Astrocyte (in vitro differentiated cells and primary cell): ENCODE measurements around the gene SECISBP2. TPM values are rescaled to one million over a fixed set of nuclear protein-coding genes. Genes with fewer than 3 reads are reported as not detected.

Source experiments
- DNase-seq: peaks from one replicate; pipeline ENCODE4 v3.0.0-alpha.2; 2010; ENCODE audit warnings: low read depth
- FAIRE-seq: peaks from 2 replicates; lab custom pipeline; 2011; peaks lifted over from hg19 to GRCh38; lab: Jason Lieb, UNC
- H2AFZ ChIP-seq: 2 replicates; pipeline ENCODE4 v1.6.0; 2012; ENCODE audit warnings: low read depth, low read length, inconsistent platforms
- H3K27ac ChIP-seq: 2 replicates; pipeline ENCODE4 v1.5.1; 2011; ENCODE audit warnings: low read depth, low read length, inconsistent platforms
- H3K27me3 ChIP-seq: 2 replicates; pipeline ENCODE4 v1.6.0; 2011; ENCODE audit warnings: low read length, inconsistent platforms; ENCODE audit not compliant: insufficient read depth
- H3K36me3 ChIP-seq: 2 replicates; pipeline ENCODE4 v1.5.1; 2011; ENCODE audit warnings: low read length, inconsistent platforms; ENCODE audit not compliant: insufficient read depth
- H3K4me1 ChIP-seq: 2 replicates; pipeline ENCODE4 v1.5.1; 2011; ENCODE audit warnings: low read length, inconsistent platforms; ENCODE audit not compliant: insufficient read depth
- H3K4me2 ChIP-seq: 2 replicates; pipeline ENCODE4 v1.6.0; 2012; ENCODE audit warnings: low read length, inconsistent platforms
- H3K4me3 ChIP-seq: 2 replicates; pipeline ENCODE4 v1.5.1; 2011; ENCODE audit warnings: low read depth, mild to moderate bottlenecking, low read length, inconsistent platforms; ENCODE audit not compliant: insufficient read depth
- H3K79me2 ChIP-seq: 2 replicates; pipeline ENCODE4 v1.6.0; 2012; ENCODE audit warnings: mild to moderate bottlenecking, low read length, inconsistent platforms; ENCODE audit not compliant: insufficient read depth
- H3K9ac ChIP-seq: 2 replicates; pipeline ENCODE4 v1.6.0; 2012; ENCODE audit warnings: mild to moderate bottlenecking, low read length, inconsistent platforms
- H3K9me3 ChIP-seq: 2 replicates; pipeline ENCODE4 v1.5.1; 2012; ENCODE audit warnings: low read depth, mild to moderate bottlenecking, low read length, inconsistent platforms; ENCODE audit not compliant: insufficient read depth
- H4K20me1 ChIP-seq: 2 replicates; pipeline ENCODE4 v1.6.0; 2012; ENCODE audit warnings: low read length, inconsistent platforms; ENCODE audit not compliant: insufficient read depth
- H3K27ac Mint-ChIP-seq: one replicate; pipeline ENCODE4 v1.8.0; 2021; ENCODE audit warnings: mild to moderate bottlenecking, mixed read lengths; ENCODE audit not compliant: unreplicated experiment
- H3K27me3 Mint-ChIP-seq: one replicate; pipeline ENCODE4 v1.8.0; 2021; ENCODE audit warnings: low read depth, mixed read lengths; ENCODE audit not compliant: unreplicated experiment
- H3K36me3 Mint-ChIP-seq: one replicate; pipeline ENCODE4 v1.8.0; 2021; ENCODE audit warnings: low read depth, mixed read lengths; ENCODE audit not compliant: unreplicated experiment
- H3K4me1 Mint-ChIP-seq: one replicate; pipeline ENCODE4 v1.8.0; 2021; ENCODE audit warnings: low read depth, mixed read lengths; ENCODE audit not compliant: unreplicated experiment
- H3K4me3 Mint-ChIP-seq: one replicate; pipeline ENCODE4 v1.8.0; 2021; ENCODE audit warnings: mild to moderate bottlenecking, moderate library complexity, mixed read lengths; ENCODE audit not compliant: unreplicated experiment
- H3K9me3 Mint-ChIP-seq: one replicate; pipeline ENCODE4 v1.8.0; 2021; ENCODE audit warnings: mild to moderate bottlenecking, mixed read lengths; ENCODE audit not compliant: unreplicated experiment
- CTCF ChIP-seq: IDR thresholded peaks from 2 replicates; pipeline ENCODE4 v1.5.1; 2011; ENCODE audit warnings: low read depth, mild to moderate bottlenecking, inconsistent platforms, low read length, moderate library complexity; ENCODE audit not compliant: insufficient read depth
- EZH2 ChIP-seq: IDR thresholded peaks from 2 replicates; pipeline ENCODE4 v1.6.1; 2012; ENCODE audit warnings: mild to moderate bottlenecking, low read length, inconsistent platforms; ENCODE audit not compliant: insufficient read depth
- total RNA-seq: library from RNA; stranded (reverse); gene quantifications from 2 replicates; pipeline ENCODE4 v1.2.1, GENCODE V29; 2021

The SECISBP2 gene
- total RNA-seq, 1 donor from 2014 or later: 19.0 TPM

GRCh38 chr9:89377411-89377810, 59.1 kb downstream of the SECISBP2 start:
- H3K27ac ChIP-seq: no peak overlapping the region
- DNase-seq (no peak), FAIRE-seq (no peak)
- H3K79me2 ChIP-seq: no peaks in the 10 kb centered on the region
- Mint-ChIP-seq H3K9me3 (no peaks in the 10 kb centered on the region), H3K27ac (no peak overlapping the region), H3K36me3 (peaks cover 11% of the 10 kb centered on the region), H3K4me3 (no peak overlapping the region), H3K27me3 (peaks cover 4% of the 10 kb centered on the region), H3K4me1 (peaks cover 25% of the 10 kb centered on the region)
- no peaks in the 10 kb centered on the region for H3K36me3 ChIP-seq
- H3K9ac ChIP-seq: no peak overlapping the region
- peaks cover 8% of the 10 kb centered on the region for H3K4me1 ChIP-seq
- H3K4me3 ChIP-seq: no peak overlapping the region
- no peak overlapping the region for H3K4me2 ChIP-seq
- TF ChIP-seq EZH2 (no peak), CTCF (no peak)
- H2AFZ ChIP-seq: no peak overlapping the region
- no peaks in the 10 kb centered on the region for H3K27me3 ChIP-seq
- H3K9me3 ChIP-seq: no peaks in the 10 kb centered on the region
- no peaks in the 10 kb centered on the region for H4K20me1 ChIP-seq

- Histone ChIP-seq H3K9me3 (no peaks in the 10 kb centered on the region), H3K36me3 (no peaks in the 10 kb centered on the region), H2AFZ (no peak overlapping the region), H4K20me1 (no peaks in the 10 kb centered on the region), H3K9ac (no peak overlapping the region), H3K4me3 (no peak overlapping the region), H3K79me2 (no peaks in the 10 kb centered on the region), H3K27me3 (no peaks in the 10 kb centered on the region), H3K4me1 (peaks cover 8% of the 10 kb centered on the region), H3K27ac (no peak overlapping the region), H3K4me2 (no peak overlapping the region)
- no peak for DNase-seq
- Mint-ChIP-seq H3K4me1 (peaks cover 19% of the 10 kb centered on the region), H3K4me3 (no peak overlapping the region), H3K36me3 (peaks cover 13% of the 10 kb centered on the region), H3K27me3 (peaks cover 4% of the 10 kb centered on the region), H3K9me3 (no peaks in the 10 kb centered on the region), H3K27ac (no peak overlapping the region)
- no peak for FAIRE-seq
- TF ChIP-seq CTCF (no peak), EZH2 (no peak)
Observed at GRCh38 chr9:89378541-89378940, 60.2 kb downstream of the SECISBP2 start.

DNA sequence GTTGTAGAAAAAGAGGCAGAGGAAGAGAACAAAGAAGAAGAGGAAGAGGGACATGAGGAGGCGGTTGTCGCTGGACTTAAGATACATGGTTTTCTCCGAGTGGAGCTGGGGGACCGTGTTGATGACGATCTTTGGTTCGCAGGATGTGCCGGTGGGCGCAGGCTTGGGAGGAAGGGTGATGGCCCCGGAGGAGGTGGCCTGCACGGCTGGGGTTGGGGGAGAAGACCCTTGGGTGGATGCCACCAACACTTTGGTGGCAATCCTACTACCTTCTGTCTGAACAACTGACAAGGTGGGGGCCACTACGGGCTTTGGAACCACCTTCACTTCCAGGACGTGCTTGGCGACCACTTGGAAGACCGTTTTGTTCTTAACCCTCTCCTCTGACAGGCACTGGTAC, 60.7 kb downstream of the SECISBP2 start:
- H3K9ac ChIP-seq: no peak overlapping the region
- H3K4me1 ChIP-seq: peaks cover 6% of the 10 kb centered on the region
- no peak overlapping the region for H3K4me2 ChIP-seq
- no peak overlapping the region for H3K4me3 Mint-ChIP-seq
- no peaks in the 10 kb centered on the region for H3K27me3 ChIP-seq
- no peaks in the 10 kb centered on the region for H4K20me1 ChIP-seq
- no peaks in the 10 kb centered on the region for H3K79me2 ChIP-seq
- FAIRE-seq: no peak
- no peak overlapping the region for H3K27ac Mint-ChIP-seq
- peaks cover 4% of the 10 kb centered on the region for H3K27me3 Mint-ChIP-seq
- no peaks in the 10 kb centered on the region for H3K9me3 Mint-ChIP-seq
- TF ChIP-seq EZH2: no peak
- TF ChIP-seq CTCF: no peak
- no peak overlapping the region for H3K4me3 ChIP-seq
- H3K27ac ChIP-seq: no peak overlapping the region
- peaks cover 17% of the 10 kb centered on the region for H3K4me1 Mint-ChIP-seq
- H2AFZ ChIP-seq: no peak overlapping the region
- H3K36me3 ChIP-seq: no peaks in the 10 kb centered on the region
- no peaks in the 10 kb centered on the region for H3K9me3 ChIP-seq
- H3K36me3 Mint-ChIP-seq: peaks cover 13% of the 10 kb centered on the region
- DNase-seq: no peak
